Measurements from ENCODE around the gene MDN1. TPM values are rescaled to one million over a fixed set of nuclear protein-coding genes. Genes with fewer than 3 reads are reported as not detected.
"Not testable (repeated sequence)": the region's sequence is repeated elsewhere in the genome, so short reads cannot be mapped to it uniquely, and the experiment has no call there.

The MDN1 gene
- polyA plus RNA-seq, 1 of the 3 experiments (the other 2 are of a cell fraction): 8.5 TPM

DNA sequence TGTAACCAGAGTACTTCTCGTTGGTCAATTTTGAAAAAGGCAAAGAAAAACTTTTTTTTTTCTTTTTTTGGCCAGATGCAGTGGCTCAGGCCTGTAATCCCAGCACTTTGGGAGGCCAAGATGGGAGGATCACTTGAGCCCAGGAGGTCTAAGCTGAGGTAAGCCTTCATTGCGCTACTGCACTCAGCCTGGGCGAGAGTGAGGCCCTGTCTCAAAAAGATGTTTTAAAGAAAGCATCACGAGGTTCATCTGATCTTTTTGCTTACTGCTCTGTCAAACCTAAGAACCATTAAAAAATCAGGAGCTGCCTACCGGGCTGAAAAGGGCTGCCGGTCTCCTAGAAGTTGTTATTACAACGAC is 181.7 kb downstream of the MDN1 start:
- Histone ChIP-seq H2AFZ (ENCODE audit: low read depth) (peak overlapping the region; percentile 99), H3K9ac (peak overlapping the region; percentile 89), H3K4me1 (ENCODE audit: control insufficient read depth in 1 of 2, insufficient read depth in 2 of 2, low read depth in 1 of 2, low read length in 1 of 2) (peaks cover 6% of the 10 kb centered on the region in 2 experiments; a peak in 2 of 4 replicates), H4K20me1 (ENCODE audit: insufficient read depth) (no peaks in the 10 kb centered on the region), H3K36me3 (replicated peaks in 1 of 2; ENCODE audit: control insufficient read depth in 1 of 2, insufficient read depth in 2 of 2, low read length in 1 of 2) (peaks cover 30 to 32% of the 10 kb centered on the region in 2 experiments), H3K9me3 (no peaks in the 10 kb centered on the region), H3K27ac (ENCODE audit: low read depth in 2 of 2, low read length in 1 of 2) (peak overlapping the region; percentile 81 to 86), H3K79me2 (ENCODE audit: insufficient read depth) (peaks cover 26% of the 10 kb centered on the region), H3K27me3 (ENCODE audit: insufficient read depth) (no peaks in the 10 kb centered on the region), H3K4me2 (peak overlapping the region; percentile 94), H3K9me2 (no peaks in the 10 kb centered on the region), H3K4me3 (ENCODE audit: low read depth in 2 of 2, low read length in 1 of 2) (peak overlapping the region; percentile 63 to 94), H3F3A (replicated peaks; ENCODE audit: insufficient read depth) (no peaks in the 10 kb centered on the region)
- 8% methylated on average over 7 of the region's 7 CpGs for WGBS (ENCODE audit: low lambda C conversion rate)
- no peak for DNase-seq
- TF ChIP-seq, protein P1, sequence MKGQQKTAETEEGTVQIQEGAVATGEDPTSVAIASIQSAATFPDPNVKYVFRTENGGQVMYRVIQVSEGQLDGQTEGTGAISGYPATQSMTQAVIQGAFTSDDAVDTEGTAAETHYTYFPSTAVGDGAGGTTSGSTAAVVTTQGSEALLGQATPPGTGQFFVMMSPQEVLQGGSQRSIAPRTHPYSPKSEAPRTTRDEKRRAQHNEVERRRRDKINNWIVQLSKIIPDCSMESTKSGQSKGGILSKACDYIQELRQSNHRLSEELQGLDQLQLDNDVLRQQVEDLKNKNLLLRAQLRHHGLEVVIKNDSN (IDR thresholded peaks at IDR 0.05; ENCODE audit: borderline replicate concordance, low read depth): no peak
- CTCF ChIA-PET: interaction anchor here (1.0 to 3.0 kb wide), 6 partner anchors 30 to 266 kb away, joined by 3 to 14 read pairs (median 3); partner anchors contain the start of gene ANKRD6
- POLR2A ChIA-PET: interaction anchor here (1.2 kb wide), 1 partner anchor 205 kb away, joined by 5 read pairs; the partner anchor contains the start of gene ANKRD6

DNA sequence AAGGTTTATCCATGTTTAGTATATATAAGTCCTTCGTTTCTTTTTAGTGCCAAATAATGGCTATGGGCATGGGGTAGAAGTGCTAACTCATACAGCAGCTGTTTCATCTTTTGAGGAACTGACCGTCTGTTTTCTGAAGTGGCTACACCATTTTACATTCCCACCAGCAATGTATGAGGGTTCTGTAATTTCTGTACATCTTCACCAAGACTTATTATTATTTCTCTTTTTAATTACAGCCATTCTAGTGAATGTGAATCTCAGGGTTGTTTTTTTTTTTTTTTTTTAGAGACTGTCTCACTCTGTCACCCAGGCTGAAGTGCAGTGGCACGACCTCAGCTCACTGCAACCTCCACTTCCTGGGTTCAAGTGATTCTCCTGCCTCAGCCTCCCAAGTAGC is 183.2 kb downstream of the MDN1 start:
- H3F3A ChIP-seq (replicated peaks; ENCODE audit: insufficient read depth); POLR2A ChIA-PET; H3K27me3 ChIP-seq (ENCODE audit: insufficient read depth); H2AFZ ChIP-seq (ENCODE audit: low read depth); H3K9ac ChIP-seq; H3K4me3 ChIP-seq (ENCODE audit: low read depth in 2 of 2, low read length in 1 of 2); H3K9me2 ChIP-seq; DNase-seq; H3K9me3 ChIP-seq; H3K27ac ChIP-seq (ENCODE audit: low read depth in 2 of 2, low read length in 1 of 2); H4K20me1 ChIP-seq (ENCODE audit: insufficient read depth); H3K4me2 ChIP-seq; H3K4me1 ChIP-seq (ENCODE audit: control insufficient read depth in 1 of 2, insufficient read depth in 2 of 2, low read depth in 1 of 2, low read length in 1 of 2): not testable (repeated sequence)
- CTCF ChIA-PET: interaction anchor here (1.4 kb wide), 1 partner anchor 325 kb away, joined by 5 read pairs; no protein-coding TSS in a partner anchor
- H3K79me2 ChIP-seq (ENCODE audit: insufficient read depth): peaks cover 26% of the 10 kb centered on the region
- H3K36me3 ChIP-seq (replicated peaks in 1 of 2; ENCODE audit: control insufficient read depth in 1 of 2, insufficient read depth in 2 of 2, low read length in 1 of 2): peaks cover 25 to 30% of the 10 kb centered on the region in 2 experiments
- WGBS (ENCODE audit: low lambda C conversion rate): 94% methylated on average over 3 of the region's 3 CpGs

DNA sequence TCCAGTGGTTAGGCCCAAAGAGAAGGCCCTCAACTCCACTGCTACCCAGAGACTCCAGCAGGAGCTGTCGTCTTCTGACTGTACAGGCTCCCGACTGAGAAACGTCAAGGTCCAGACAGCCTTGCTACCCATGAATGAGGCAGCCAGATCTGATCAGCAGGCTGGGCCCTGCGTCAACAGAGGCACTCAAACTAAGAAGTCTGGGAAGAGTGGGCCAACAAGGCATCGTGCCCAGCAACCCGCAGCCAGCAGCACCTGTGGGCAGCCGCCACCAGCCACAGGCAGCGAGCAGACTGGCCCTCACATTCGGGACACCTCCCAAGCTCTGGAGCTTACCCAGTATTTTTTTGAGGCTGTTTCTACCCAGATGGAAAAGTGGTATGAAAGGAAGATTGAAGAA is 189.1 kb downstream of the MDN1 start:
- Histone ChIP-seq H3K9me3 (no peaks in the 10 kb centered on the region), H3K4me3 (ENCODE audit: low read depth in 2 of 2, low read length in 1 of 2) (no peak overlapping the region), H3K27me3 (ENCODE audit: insufficient read depth) (no peaks in the 10 kb centered on the region), H3K4me2 (no peak overlapping the region), H3K27ac (ENCODE audit: low read depth in 2 of 2, low read length in 1 of 2) (no peak overlapping the region), H3K4me1 (ENCODE audit: control insufficient read depth in 1 of 2, insufficient read depth in 2 of 2, low read depth in 1 of 2, low read length in 1 of 2) (no peaks in the 10 kb centered on the region), H3K36me3 (replicated peaks in 1 of 2; ENCODE audit: control insufficient read depth in 1 of 2, insufficient read depth in 2 of 2, low read length in 1 of 2) (peaks cover 11 to 12% of the 10 kb centered on the region in 2 experiments), H4K20me1 (ENCODE audit: insufficient read depth) (no peaks in the 10 kb centered on the region), H3K9me2 (no peaks in the 10 kb centered on the region), H3K9ac (no peak overlapping the region), H3K79me2 (ENCODE audit: insufficient read depth) (no peaks in the 10 kb centered on the region), H3F3A (replicated peaks; ENCODE audit: insufficient read depth) (no peaks in the 10 kb centered on the region), H2AFZ (ENCODE audit: low read depth) (no peak overlapping the region)
- TF ChIP-seq, protein P2, sequence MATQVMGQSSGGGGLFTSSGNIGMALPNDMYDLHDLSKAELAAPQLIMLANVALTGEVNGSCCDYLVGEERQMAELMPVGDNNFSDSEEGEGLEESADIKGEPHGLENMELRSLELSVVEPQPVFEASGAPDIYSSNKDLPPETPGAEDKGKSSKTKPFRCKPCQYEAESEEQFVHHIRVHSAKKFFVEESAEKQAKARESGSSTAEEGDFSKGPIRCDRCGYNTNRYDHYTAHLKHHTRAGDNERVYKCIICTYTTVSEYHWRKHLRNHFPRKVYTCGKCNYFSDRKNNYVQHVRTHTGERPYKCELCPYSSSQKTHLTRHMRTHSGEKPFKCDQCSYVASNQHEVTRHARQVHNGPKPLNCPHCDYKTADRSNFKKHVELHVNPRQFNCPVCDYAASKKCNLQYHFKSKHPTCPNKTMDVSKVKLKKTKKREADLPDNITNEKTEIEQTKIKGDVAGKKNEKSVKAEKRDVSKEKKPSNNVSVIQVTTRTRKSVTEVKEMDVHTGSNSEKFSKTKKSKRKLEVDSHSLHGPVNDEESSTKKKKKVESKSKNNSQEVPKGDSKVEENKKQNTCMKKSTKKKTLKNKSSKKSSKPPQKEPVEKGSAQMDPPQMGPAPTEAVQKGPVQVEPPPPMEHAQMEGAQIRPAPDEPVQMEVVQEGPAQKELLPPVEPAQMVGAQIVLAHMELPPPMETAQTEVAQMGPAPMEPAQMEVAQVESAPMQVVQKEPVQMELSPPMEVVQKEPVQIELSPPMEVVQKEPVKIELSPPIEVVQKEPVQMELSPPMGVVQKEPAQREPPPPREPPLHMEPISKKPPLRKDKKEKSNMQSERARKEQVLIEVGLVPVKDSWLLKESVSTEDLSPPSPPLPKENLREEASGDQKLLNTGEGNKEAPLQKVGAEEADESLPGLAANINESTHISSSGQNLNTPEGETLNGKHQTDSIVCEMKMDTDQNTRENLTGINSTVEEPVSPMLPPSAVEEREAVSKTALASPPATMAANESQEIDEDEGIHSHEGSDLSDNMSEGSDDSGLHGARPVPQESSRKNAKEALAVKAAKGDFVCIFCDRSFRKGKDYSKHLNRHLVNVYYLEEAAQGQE (IDR thresholded peaks at IDR 0.05; ENCODE audit: low read depth, low read length): no peak
- TF ChIP-seq SIN3A (IDR thresholded peaks at IDR 0.05; ENCODE audit: borderline replicate concordance, low read depth, low read length) (no peak), TCF12 (IDR thresholded peaks at IDR 0.05) (no peak), ELF1 (IDR thresholded peaks at IDR 0.05) (no peak), MEF2A (IDR thresholded peaks at IDR 0.05; ENCODE audit: borderline replicate concordance, low read depth) (no peak), FOXJ3 (CRISPR knock-in tag; IDR thresholded peaks at IDR 0.05) (no peak), EP300 (IDR thresholded peaks at IDR 0.05; ENCODE audit: borderline replicate concordance in 1 of 2, low read depth in 1 of 2, low read length in 1 of 2) (no peak)
- TF ChIP-seq, protein P3, sequence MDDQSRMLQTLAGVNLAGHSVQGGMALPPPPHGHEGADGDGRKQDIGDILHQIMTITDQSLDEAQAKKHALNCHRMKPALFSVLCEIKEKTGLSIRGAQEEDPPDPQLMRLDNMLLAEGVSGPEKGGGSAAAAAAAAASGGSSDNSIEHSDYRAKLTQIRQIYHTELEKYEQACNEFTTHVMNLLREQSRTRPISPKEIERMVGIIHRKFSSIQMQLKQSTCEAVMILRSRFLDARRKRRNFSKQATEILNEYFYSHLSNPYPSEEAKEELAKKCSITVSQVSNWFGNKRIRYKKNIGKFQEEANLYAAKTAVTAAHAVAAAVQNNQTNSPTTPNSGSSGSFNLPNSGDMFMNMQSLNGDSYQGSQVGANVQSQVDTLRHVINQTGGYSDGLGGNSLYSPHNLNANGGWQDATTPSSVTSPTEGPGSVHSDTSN (IDR thresholded peaks at IDR 0.05): no peak
- ChIA-PET CTCF (interaction anchor here (2.3 kb wide), 1 partner anchor 258 kb away, joined by 7 read pairs; no protein-coding TSS in a partner anchor), POLR2A (no interaction called here)
- 92% methylated on average over 5 of the region's 9 CpGs for WGBS (ENCODE audit: low lambda C conversion rate)
- no peak for DNase-seq

All from SK-N-SH (cell line).